AG08396 (cell line): ENCODE measurements around the gene DYNLT1.
A peak's percentile ranks its signal among the peaks of the same experiment; 100 is the strongest.
"Not testable (repeated sequence)": the region's sequence is repeated elsewhere in the genome, so short reads cannot be mapped to it uniquely, and the experiment has no call there.

Source experiments
- DNase-seq: peaks from one replicate; pipeline ENCODE4 v3.0.0; 2012; ENCODE audit warnings: low spot score, mixed read lengths

Gene DYNLT1

DNA sequence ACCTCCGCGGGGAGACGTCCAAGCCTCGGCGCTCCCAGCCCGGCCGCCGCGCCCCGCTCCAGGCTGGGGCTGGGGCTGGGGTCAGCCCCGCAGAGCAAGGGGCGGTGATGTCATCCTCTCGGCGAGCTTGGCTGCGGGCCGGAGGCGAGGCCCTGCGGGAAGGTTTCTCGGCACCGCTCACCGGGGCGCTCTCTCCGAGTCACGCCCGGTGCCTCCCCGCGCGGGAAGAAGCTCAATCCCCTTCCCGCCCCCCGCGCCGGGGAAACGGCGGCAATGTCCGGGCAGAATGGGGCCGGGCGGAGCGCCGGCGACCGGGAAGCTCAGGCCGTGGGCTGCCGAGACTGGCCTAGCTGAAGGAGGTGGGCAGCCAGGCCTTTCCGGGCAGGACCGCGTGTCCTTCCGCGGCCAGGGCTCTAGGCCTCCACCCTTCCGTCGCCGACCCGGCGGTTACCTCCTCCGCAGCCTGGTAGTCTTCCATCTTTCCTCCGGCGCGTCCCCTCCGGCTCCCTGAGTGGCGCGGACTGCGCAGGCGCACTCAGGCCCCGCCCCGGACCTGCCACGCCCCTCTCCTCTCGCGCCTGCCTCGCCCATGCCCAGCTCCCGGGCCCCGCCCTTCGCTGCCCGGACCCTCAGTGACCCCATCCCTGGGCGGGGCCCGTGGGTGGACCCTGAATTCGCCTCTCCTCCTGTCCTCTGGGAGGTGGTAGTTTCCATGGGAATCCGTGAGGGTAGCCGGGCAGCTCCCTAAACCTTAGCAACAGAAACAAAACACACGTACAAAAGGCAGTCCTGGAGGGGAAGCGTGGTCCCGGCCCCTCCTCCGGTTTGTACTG, at the start of gene DYNLT1:
Gene DYNLT1, minus strand, starts transcription at position 513 of the 833 bp plus-strand sequence. Its CDS starts 35 bp downstream, at position 478.
- peak; percentile 97 for DNase-seq

GRCh38 chr6:158688860-158689259, 44.3 kb upstream of the DYNLT1 start:
- DNase-seq: no peak

DNA sequence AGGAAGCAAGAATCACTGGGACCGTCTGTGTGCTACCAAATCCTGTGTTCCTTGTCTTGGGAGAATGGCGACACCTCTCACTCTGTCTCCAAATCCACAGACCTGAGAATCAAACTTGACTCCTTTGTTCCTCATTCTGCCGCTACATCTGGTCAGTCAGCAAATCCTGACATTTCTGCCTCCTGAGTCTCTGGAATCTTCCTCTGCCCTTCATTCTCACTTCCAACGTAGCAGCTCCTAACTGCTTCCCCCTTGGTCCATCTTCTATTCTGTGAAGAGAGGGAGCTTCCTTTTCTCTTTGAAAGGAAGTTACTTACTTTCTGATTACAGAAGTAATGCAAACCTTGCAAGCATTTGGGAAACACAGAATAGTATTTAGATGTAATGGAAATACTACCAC, 43.0 kb upstream of the DYNLT1 start:
- no peak for DNase-seq

DNA sequence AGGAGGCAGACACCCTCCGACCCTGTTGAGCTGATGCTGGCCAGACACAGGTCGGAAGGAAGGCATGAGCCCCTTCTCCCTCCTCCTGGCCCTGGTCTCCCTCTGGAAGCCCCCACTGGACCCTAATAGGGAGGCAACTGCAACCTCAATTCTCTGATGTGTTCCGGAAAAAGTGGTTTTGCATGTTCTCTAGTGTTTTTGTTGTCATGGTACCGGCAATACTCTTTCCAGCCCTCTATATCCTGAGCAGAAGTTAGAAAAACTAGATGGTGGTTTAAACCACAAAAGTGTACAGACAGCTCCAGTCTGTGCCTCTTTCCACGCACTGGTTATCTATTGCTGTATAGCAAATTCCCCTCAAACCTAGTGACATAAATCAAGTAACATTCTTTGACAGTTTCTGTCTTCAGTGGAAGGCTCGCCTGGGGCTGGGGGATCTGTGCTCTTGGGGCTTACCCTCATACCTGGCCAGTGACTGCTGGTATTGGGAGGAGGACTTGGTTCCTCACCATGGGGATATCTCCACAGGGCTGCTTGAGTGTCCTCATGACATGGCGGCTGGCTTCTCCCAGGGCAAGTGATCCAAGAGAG, 42.3 kb upstream of the DYNLT1 start:
- DNase-seq: no peak

GRCh38 chr6:158686311-158686710, 41.8 kb upstream of the DYNLT1 start:
- no peak for DNase-seq

DNA sequence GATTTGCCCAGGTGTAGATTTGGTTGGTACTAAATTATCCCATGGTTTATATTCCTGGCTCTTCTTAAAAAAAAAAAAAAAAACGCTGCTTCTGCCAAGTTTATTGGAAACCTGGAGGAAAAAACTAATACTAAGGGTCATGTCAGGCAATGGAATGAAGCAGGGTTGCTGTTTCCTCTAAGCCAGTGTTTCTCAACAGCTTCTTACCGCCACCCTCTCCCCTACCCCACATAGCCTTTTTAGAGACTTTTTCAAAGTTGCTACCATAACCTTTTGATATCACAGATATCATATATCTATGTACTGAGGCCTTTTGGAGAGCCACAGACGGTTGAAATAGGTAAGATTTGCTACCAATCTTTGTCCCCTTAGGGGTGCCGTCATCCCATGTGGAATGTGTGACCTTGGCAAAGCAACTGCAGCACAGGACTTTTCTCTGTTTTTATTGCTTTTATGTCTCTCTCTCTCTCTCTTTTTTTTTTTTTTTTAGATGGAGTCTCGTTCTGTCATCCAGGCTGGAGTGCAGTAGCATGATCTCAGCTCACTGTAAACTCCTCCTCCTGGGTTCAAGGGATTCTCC, 40.3 kb upstream of the DYNLT1 start:
- no peak for DNase-seq

DNA sequence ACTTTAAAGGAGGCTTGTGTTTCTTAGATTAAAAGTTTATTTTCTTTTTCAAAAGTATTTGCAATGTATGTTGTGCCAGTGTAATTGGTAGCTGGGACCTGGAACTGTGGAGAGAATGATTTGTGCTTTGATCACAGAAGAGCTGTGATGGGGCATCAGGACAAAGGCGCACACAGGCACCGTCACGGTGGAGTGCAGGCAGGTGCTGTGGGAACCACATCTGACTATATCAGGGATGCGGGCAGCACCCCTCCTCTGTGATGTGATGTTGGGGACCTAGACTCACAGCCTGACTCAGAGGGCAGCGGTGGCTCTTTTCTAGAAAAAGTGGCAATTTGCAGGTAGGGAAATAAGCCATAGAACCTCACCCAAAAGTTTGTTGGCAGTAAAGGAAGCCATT, 39.8 kb upstream of the DYNLT1 start:
- DNase-seq: no peak

GRCh38 chr6:158680481-158680880, 35.9 kb upstream of the DYNLT1 start:
- DNase-seq: no peak

DNA sequence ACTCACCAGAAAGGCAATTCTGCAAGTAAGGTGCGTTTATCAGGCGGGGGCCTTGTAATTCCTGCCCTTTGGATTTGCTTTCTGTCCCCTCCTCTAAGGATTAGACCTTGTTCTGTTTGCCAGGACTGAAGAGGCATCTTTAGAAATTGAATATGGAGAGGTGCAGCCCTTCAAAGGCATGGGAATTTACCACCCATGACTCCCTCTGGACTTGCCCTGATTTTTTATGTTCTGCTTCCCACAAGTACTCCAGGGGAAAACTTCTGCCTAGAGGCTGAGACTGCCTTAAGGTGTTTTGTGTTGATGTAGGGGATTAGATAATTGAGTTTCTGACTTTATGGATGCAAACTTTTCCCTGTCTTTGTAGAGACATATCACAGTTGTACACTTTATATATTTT, 35.5 kb upstream of the DYNLT1 start:
- DNase-seq: no peak

DNA sequence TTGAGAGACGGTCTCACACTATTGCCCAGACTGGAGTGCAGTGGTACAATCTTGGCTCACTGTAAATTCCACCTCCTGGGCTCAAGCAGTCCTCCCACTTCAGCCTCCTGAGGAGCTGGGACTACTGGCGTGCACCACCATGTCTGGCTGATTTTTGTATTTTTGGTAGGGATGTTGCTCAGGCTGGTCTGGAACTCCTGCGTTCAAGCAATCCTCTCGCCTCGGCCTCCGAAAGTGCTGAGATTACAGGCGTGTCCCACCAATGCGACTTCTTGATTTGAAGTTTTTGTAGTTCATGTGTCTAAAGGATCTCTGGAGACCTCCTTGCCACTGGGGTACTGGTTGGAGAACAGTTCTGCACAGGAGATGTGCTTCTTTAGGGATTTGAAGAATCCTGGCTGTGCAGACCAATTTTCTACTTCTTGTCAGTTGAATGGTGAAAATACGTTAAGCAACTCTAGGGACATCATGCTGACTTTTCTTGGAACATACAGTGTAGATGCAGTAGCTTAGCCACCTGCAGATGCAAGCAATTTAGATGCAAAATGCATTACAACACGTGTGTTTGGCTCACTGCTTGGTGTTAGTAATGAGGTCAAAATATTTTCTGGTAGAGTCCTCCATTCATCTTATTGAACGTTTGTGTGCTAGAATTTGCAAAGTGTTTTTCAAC, 33.5 kb upstream of the DYNLT1 start:
- DNase-seq: no peak

DNA sequence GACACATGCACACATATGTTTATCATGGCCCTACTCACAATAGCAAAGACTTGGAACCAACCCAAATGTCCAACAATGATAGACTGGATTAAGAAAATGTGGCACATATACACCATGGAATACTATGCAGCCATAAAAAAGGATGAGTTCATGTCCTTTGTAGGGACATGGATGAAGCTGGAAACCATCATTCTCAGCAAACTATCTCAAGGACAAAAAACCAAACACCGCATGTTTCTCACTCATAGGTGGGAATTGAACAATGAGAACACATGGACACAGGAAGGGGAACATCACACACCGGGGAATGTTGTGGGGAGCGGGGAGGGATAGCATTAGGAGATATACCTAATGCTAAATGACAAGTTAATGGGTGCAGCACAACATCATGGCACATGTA, 32.6 kb upstream of the DYNLT1 start:
- not testable (repeated sequence) for DNase-seq

- DNase-seq: no peak
Observed at GRCh38 chr6:158674342-158675131, 30.0 kb upstream of the DYNLT1 start.

- DNase-seq: no peak
Observed at GRCh38 chr6:158672726-158673125, 28.2 kb upstream of the DYNLT1 start.

DNA sequence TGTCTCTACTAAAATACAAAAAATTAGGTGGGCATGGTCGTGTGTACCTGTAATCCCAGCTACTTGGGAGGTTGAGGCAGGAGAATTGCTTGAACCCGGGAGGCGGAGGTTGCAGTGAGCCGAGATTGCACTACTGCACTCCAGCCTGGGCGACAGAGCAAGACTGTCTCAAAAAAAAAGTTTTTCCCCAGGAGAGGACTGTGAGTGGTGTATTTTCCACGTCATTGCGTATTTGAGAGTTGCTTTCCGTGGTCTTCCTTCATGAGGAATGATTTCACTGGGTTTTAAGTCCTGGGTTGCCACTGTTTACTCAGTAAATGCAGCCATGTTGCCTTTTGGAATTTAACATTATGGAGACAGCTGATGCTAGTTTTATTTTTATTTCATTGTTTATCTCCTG, 27.6 kb upstream of the DYNLT1 start:
- DNase-seq: not testable (repeated sequence)

DNA sequence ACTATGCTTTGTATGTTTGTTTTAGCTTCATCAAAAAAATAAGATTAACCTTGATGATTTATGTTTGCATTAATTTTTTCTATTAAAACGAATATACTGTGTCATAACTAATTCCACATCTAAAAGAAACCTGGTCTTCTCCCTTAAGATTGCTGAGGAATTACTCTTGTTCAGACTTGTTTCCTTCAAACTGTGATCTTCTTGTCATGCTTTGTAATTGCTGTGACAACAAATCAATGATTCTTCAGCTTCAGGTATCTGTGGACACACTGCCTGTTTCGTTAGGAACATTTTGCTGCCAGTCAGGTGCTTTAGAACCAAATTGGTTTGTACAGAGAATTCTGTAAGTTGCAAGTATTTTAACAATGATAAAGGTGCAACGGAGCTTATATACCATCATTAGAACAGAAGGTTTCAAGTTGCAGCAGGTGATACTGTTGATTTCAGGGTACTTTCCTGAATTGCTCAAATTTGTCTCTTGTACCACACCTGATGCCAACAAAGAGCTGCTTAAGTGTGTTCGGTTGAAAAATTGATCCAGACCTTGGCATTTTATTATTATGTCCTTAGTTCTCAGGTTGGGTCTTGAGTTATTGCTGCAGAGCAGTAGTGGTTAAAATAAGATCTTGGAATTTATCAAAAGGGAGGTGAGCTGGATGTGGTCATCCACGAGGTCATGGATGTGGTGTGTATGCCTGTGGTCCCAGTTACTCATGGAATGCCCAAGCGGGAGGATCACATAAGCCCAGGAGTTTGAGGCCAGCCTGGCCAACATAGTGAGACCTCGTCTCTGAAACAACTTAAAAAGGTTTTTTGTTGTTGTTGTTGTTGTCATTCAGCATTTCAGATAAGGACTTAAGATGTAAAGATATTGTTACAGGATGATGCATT, 24.8 kb upstream of the DYNLT1 start:
- peak; percentile 63 for DNase-seq

- DNase-seq: no peak
Observed at GRCh38 chr6:158668707-158669103, 24.2 kb upstream of the DYNLT1 start.

DNA sequence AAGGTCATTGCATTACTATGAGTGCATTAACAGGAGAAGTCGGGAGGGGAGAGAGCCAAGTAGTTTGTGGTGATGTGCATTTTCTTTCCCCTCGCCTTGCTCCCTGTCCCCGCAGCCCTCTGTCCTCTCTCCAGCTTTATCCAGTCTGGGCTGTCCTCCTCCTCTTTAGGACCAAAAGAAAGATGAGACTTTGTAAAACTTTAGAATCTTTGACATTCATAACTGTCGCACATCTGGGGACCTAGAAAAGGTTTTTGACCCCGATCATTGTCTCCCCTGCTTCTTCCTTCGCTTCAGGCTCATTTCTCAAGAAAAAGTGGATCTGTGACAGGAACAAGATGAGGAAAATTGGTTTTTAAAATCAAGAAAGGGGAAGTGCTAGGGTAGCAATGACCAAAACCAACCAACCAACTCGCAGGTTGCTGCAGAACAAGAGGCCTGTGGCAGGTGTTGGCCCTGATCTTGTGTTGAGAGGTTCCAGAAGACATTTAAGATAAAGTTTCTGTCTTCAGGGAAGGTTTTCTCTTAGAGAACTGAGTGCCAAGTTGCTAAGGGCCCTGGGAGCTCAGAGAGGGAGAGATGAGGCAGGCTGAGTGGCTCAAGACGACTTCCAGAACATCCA, 22.9 kb upstream of the DYNLT1 start:
- no peak for DNase-seq

DNA sequence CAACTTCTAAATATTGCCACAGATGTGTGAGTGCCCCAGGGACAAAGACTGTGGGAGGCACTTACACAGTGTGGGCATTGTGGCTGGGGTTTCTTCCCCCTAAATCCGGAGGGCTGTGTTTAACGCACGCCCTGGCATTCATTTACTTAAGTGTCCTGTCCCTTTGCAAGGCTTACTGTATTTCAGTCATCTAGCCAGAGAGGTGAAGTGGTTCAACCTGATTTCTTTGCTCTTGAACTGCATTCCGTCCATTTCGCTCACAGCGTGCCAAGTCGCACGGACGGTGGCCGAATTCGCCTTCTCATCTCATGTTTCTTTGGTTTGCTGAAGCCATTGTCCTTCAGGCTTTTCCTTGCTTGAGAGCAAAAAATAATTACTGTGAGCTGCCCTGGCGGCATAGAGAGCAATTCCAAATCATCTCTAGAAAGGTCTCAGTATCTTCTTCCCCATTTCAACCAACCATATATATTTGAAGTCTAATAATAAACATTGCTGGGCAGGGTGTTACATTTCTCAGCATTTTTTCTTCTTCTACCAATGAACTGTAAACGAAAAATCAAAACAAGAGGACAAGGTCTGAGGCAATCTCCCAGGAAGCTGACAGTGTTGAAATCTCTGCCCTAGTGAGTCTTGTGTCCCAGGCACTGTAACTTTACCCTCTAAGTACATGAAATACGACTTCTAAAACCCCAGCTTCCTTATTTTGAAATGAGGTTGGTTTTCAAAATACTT, 22.3 kb upstream of the DYNLT1 start:
- peak; percentile 40 for DNase-seq

- no peak for DNase-seq
Observed at GRCh38 chr6:158665332-158665731, 20.8 kb upstream of the DYNLT1 start.
